HG02885 (cell line): ENCODE data around the gene GIPC3.

Experiments used
- ATAC-seq: cut with Tn5 transposase; IDR thresholded peaks from one replicate; pipeline ENCODE4 v1.9.1; 2021; ENCODE audit warnings: mild to moderate bottlenecking; ENCODE audit not compliant: unreplicated experiment, poor library complexity

GIPC3 gene

DNA sequence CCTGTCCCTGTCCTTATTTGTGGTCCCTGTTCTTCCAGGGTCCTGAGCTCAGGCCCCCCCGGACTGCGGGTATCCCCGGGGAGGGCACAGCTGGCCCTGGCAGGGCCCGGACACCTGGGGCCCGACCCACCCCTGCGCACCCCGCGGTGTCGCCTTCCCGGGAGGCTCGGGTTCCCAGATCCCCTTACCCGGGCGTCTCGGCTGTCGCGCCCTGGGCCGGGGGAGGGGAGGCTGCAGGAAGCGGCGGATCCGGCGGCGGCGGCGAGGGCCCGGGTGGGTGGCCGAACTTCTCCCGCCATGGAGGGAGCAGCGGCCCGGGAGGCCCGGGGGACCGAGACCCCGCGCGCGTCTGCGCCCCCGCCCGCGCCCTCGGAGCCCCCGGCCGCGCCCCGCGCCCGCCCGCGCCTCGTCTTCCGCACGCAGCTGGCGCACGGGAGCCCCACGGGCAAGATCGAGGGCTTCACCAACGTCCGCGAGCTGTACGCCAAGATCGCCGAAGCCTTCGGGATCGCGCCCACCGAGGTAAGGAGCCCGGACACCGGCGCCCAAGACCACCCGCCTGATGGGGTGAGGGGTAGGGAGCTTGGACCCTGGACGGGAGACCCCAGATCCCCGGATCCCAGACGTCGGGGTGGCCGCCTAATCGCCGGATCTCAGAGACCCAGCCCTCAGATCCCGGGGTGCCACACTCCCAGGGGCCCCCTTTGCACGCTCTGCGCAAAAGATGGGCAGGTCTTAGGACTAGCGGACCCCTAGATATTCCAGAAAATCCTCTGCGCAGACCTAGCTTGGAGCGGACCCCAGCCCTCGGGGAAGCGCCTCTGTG is at the start of gene GIPC3:
Gene GIPC3 (plus strand): TSS at position 178 of the 826 bp plus-strand sequence. CDS start 120 bp downstream, at position 298.
- no peak for ATAC-seq

DNA sequence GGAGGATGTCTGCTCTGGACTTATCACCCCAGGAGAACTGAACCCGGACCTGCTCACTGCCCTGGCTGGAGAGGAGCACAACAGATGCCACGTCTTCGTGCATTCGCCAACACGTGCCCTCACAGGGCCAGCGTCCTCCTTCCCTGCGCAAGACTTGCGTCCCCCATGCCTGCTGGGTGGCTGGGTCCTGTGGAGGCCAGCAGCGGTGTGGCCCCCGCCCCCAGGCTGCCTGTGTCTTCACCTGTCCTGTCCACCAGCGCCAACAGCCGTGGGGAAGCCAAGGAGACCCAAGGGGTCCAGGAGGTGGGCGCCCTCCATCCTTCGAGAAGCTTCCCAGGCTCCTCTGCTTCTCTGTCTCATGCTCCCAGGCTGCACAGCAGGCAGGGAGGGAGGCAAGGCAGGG is 49.7 kb upstream of the GIPC3 start:
- no peak for ATAC-seq

GRCh38 chr19:3535981-3536380 is 49.3 kb upstream of the GIPC3 start:
- ATAC-seq, result no peak

- ATAC-seq, result no peak
These were observed 48.7 kb upstream of the GIPC3 start for GRCh38 chr19:3536429-3537100.

- no peak for ATAC-seq
These were observed 48.2 kb upstream of the GIPC3 start for GRCh38 chr19:3537101-3537437.

- no peak for ATAC-seq
These were observed 47.6 kb upstream of the GIPC3 start for GRCh38 chr19:3537438-3538240.

DNA sequence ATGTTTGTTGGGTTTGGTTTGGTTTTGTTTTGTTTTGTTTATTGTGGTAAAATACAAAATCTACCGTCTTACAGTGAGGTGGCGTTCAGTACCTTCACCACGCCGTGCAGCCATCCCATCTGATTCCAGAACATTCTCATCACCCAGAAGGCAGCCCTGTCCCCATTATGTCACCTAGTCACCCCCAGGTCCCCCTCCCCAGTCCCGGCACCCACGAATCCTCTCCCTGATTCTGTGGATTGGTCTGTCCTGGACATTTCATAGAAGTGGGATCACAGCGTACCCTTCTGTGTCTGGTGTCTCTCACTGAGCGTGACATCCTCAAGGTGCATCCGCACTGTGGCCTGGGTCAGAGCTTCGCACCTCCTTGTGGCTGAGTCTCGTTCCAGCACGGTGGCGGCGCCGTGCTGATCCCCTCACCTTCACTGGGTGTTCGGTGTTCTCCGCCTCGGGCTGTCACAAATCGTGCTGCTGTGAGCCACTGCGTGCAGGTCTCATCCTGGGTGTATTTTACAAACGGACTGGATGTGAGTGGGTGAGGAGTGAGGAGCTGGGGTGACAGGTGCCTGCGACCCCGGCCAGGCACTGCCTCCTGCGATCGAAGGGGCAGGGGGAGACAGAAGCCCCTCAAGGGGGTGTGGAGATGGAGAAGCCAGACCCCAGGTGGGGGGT is 46.9 kb upstream of the GIPC3 start:
- ATAC-seq, result no peak

GRCh38 chr19:3538965-3539755 is 46.1 kb upstream of the GIPC3 start, which contains the start of gene TEKTIP1:
TSS of gene TEKTIP1 (plus strand) at chr19:3539174. CDS start at chr19:3539178, 4 bp downstream.
- no peak for ATAC-seq

DNA sequence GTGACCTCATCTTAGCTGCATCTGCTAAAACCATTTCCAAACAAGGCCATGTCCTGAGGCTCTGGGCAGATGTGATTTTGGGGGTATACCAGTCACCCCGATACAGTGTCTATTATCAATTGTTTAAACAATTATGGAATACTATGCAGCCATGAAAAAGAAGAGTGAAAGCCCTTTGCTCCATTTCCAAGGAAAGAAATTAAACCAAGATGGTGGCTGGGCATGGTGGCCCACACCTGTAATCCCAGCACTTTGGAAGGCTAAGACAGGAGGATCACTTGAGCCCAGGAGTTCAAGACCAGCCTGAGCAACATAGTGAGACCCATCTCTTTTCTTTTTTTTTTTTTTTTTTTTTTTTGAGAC is 45.5 kb upstream of the GIPC3 start:
- no peak for ATAC-seq

- no peak for ATAC-seq
These were observed 41.9 kb upstream of the GIPC3 start for GRCh38 chr19:3543150-3544057.

DNA sequence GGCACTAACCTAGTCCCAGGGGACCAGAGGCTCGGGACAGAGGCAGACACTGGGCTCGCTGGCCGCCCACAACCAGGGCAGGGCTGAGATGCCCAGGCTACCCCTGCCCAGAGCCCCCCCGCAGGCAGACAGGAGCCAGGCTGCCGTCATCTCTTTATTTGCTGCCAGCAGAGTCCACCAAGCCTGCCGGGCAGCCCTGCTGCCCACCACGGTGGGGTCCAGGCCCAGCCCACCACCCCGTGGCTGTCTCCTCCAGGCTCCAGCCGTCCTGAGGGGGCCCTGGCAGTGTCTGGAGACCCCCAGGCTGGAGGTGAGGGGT is 41.3 kb upstream of the GIPC3 start:
- ATAC-seq, result no peak

GRCh38 chr19:3544742-3545668 is 40.3 kb upstream of the GIPC3 start:
- ATAC-seq, result no peak

DNA sequence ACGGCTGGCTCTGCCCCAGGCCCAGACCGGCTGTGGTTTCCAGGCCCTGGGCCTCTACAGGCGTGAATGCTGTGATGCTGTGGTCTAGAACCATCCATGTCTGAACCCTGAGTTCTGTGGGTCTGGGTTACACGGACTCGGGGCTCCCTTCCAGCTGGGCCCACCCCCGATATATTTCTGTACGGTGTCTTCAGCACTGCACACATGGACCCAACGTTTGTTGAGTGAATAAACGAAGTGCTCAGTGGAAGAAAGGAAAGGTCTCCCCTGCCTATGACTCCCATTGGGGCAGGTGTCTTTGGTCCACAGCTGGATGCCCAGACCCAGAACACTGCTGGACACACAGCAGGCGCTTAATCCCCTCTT is 39.6 kb upstream of the GIPC3 start:
- no peak for ATAC-seq

- no peak for ATAC-seq
These were observed 39.2 kb upstream of the GIPC3 start for GRCh38 chr19:3546119-3546518.

- no peak for ATAC-seq
These were observed 38.0 kb upstream of the GIPC3 start for GRCh38 chr19:3547301-3547731.

DNA sequence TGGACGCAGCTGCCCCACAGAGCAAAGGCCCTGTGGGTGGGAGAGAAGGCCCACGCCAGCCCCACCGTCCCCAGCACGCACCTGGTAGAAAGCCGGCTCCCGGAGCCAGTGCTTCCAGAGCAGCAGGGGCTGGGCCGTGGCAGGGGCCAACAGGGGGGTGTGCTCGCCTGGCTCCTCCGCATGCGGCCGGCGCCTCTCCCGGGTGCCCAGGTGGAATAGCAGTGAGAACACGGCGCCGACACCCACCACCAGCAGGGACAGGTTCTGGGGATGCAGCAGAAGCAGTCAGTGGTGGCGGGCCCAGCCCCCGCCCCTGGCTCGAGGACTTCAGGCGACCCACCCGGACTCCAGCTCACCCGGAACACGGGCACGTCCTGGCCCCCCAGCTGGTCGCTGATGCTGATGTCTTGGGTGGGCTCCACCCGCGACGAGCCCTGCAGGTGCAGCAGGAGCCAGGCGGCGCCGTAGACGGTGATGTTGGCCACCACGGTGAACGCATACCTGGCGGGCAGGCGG is 37.5 kb upstream of the GIPC3 start:
- ATAC-seq, result no peak

DNA sequence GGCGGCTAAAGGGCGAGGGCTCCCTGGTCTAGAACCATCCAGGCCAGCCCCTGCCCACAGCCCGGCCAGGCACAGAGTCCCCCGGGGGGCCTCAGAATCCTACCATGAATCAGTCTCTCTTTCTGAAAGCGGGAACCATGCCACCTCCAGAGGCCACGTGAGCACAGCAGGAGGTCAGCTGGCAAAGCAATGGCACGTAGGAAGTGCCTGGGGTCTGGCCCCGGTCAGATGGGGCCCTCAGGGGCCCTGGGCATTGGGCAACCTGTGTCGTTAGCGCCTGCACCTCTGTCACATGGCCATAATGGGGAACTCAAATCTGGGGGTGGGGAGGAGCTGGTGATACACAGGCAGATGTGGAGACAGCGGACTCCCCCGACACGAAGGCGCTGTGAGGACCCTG is 36.7 kb upstream of the GIPC3 start:
- ATAC-seq, result no peak

- no peak for ATAC-seq
These were observed 35.5 kb upstream of the GIPC3 start for GRCh38 chr19:3549816-3550215.
